ENCODE data around the gene NHERF1.

GRCh38 chr17:74818291-74818938 lies 70.0 kb downstream of the NHERF1 start:
- TF ChIP-seq EZH2 (optimal IDR thresholded peaks at IDR 0.05; ENCODE audit: low read depth, low read length), result no peak
- TF ChIP-seq, protein P1, sequence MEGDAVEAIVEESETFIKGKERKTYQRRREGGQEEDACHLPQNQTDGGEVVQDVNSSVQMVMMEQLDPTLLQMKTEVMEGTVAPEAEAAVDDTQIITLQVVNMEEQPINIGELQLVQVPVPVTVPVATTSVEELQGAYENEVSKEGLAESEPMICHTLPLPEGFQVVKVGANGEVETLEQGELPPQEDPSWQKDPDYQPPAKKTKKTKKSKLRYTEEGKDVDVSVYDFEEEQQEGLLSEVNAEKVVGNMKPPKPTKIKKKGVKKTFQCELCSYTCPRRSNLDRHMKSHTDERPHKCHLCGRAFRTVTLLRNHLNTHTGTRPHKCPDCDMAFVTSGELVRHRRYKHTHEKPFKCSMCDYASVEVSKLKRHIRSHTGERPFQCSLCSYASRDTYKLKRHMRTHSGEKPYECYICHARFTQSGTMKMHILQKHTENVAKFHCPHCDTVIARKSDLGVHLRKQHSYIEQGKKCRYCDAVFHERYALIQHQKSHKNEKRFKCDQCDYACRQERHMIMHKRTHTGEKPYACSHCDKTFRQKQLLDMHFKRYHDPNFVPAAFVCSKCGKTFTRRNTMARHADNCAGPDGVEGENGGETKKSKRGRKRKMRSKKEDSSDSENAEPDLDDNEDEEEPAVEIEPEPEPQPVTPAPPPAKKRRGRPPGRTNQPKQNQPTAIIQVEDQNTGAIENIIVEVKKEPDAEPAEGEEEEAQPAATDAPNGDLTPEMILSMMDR (IDR thresholded peaks at IDR 0.05; ENCODE audit: low read length), result no peak
